Measurements from ENCODE around the gene DIP2C.
"Not testable (repeated sequence)": the region's sequence is repeated elsewhere in the genome, so short reads cannot be mapped to it uniquely, and the experiment has no call there.

Gene DIP2C, protein sequence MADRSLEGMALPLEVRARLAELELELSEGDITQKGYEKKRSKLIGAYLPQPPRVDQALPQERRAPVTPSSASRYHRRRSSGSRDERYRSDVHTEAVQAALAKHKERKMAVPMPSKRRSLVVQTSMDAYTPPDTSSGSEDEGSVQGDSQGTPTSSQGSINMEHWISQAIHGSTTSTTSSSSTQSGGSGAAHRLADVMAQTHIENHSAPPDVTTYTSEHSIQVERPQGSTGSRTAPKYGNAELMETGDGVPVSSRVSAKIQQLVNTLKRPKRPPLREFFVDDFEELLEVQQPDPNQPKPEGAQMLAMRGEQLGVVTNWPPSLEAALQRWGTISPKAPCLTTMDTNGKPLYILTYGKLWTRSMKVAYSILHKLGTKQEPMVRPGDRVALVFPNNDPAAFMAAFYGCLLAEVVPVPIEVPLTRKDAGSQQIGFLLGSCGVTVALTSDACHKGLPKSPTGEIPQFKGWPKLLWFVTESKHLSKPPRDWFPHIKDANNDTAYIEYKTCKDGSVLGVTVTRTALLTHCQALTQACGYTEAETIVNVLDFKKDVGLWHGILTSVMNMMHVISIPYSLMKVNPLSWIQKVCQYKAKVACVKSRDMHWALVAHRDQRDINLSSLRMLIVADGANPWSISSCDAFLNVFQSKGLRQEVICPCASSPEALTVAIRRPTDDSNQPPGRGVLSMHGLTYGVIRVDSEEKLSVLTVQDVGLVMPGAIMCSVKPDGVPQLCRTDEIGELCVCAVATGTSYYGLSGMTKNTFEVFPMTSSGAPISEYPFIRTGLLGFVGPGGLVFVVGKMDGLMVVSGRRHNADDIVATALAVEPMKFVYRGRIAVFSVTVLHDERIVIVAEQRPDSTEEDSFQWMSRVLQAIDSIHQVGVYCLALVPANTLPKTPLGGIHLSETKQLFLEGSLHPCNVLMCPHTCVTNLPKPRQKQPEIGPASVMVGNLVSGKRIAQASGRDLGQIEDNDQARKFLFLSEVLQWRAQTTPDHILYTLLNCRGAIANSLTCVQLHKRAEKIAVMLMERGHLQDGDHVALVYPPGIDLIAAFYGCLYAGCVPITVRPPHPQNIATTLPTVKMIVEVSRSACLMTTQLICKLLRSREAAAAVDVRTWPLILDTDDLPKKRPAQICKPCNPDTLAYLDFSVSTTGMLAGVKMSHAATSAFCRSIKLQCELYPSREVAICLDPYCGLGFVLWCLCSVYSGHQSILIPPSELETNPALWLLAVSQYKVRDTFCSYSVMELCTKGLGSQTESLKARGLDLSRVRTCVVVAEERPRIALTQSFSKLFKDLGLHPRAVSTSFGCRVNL (N-terminal part only)

DNA sequence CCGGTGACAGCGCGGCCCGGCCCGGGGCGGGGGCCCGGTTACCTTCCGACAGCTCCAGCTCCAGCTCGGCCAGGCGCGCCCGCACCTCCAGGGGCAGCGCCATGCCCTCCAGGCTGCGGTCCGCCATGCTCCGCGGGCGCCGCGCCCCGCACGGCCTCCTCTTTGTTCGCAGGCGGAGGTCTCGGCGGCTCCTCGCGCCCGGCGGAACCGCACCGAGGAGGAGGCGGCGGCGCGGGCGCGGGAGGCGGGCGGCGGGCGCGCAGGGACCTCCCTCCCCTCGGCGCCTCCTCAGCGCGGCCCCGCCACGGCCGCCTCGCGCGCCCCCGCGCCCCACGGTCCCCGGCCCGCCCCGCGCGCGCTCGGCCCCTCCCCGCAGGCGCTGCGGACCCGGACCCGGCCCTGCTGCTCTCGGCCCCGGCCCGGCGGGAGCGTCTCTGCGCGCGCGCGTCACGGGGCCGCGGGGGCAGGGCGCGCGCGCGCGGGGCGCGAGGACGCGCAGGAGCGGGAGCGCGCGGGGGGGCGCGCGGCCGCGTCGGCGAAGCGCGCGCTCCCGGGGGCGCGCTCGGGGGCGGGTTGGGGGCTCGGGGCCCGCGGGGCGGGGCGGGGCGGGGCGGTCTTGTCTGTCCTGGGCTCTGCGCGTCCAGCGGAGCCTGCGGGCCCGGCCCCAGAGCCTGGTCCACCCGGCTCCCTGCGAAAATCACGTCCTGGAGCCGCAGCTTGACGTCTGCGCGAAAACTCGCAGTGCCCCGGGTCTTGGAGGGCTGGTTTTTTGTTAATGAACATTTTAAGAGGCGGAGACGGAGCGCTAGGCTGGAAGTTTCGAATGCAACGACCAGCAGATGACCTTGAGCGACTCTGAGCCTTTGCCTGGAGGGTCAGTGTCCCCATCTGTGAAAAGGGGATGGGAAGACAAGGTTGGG is at the start of gene DIP2C:
Gene DIP2C, minus strand, starts transcription at position 217 of the 920 bp plus-strand sequence. Its CDS starts 90 bp downstream, at position 127.
- DNase-seq, result no peak

DNA sequence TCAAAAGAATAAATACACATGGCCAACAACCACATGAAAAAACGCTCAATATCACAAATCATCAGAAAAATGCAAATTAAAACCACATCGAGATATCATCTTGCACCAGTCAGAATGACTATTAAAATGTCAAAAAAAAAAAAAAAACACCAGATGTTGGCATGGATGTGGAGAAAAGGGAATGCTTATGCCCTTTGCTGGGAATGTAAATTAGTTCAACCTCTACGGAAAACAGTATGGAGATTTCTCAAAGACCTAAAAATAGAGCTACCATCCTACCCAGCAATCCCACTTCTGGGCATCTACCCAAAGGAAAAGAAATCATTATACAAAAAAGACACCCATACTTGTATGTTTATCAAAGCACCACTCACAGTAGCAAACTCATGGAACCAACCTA is 45.0 kb upstream of the DIP2C start:
- DNase-seq, result no peak

DNA sequence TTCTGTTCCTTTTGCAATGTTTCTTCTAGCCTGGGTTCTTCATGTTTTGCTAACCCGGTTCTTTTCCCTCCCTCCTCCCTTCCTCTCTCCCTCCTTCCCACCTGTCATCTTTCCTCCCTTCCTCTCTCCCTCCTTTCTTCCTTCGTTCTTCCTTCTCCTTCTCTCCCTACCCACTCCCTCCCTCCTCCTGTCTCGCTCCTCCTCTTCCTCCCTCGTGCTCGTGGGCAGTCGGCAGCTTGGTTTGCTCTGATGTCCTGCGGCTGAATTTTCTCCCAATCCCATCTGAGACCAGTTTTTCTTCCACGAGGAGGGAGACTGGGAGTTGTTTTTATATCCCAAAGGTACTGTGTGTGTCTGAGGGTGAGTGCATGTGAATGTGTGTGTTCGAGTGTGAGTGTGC is 43.6 kb upstream of the DIP2C start:
- DNase-seq, result no peak

DNA sequence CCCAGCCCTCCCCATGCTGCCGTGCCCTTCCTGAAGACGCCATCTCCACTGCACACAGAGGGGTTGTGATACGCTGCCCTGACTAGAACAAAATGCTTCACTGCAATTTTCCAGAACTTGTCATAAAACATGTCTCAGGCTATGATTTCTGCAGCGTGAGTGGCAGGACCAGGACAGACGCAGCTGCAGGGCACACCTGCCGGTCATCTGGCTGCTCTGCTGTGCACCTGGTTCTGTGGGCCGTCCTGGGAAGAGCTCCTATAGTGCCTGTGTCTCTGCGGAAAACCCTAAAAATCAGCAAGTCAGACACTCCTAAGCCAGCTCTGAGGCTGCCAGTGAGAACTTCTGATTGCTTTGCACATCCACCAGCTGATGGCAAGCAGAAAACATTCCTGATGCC is 39.7 kb upstream of the DIP2C start:
- no peak for DNase-seq

DNA sequence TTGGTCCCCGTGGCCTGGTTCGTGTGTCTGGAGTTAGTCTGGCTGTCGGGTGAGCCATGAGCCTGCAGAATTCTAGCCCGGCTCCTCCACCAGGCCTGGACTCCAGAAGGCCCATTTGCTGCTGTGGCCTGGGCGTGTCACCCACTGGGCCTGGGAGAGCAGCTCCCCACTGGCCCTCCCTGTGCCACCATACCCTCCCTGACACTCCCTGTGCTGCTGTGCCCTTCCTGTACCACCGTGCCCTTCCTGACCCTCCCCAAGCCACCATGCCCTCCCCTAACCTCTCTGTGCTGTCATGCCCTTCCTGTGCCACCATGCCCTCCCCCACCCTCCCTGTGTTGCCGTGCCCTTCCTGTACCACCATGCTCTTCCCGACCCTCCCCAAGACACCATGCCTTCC is 39.1 kb upstream of the DIP2C start:
- no peak for DNase-seq

DNA sequence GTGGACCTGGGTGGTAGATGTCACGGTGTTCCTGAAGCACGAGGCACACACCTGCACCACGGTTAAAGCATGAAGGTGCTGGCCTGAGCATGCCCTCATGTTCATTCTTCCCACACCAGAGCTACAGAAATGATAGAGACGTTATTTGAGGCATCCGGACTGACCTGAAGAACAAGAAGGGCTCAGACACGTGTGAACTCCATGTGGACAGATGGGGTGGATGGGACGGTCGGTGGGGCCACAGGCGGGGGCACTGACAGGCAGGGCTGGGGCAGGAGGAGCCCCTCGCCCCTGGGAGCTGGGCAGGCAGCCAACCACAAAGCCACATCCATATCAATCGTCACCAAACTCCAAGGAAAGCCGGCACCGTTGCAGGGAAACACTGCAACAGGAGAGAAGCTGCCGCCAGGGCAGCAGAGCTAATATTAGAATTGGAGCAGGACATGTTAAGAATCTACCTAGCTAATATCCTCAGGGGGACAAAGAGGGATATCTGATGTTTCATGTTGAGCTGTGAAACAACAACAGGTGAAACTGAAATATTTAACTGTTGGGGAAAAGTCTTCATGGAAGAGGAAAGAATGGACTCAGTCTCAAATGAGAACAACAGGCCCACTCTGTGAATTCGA is 37.8 kb upstream of the DIP2C start:
- no peak for DNase-seq

DNA sequence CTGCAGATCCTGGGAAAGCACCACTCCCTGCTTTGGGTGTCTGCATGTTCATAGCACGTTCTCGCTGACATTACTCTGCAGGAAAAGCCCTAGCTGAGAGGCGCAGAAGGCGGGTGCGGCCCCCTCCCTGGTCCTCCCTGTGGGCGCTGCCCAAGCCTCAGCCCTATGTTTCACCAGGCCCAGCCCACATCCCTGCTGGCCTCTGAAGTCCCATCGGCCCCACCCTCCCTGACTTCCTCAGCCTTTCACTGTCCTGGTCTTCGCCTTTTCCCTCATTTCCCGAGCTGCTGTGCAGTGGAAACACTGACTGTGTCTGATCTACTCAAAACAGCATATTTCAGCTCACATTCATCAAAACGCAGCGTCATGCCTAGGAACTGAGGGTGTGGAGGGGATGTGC is 36.3 kb upstream of the DIP2C start:
- DNase-seq, result no peak

DNA sequence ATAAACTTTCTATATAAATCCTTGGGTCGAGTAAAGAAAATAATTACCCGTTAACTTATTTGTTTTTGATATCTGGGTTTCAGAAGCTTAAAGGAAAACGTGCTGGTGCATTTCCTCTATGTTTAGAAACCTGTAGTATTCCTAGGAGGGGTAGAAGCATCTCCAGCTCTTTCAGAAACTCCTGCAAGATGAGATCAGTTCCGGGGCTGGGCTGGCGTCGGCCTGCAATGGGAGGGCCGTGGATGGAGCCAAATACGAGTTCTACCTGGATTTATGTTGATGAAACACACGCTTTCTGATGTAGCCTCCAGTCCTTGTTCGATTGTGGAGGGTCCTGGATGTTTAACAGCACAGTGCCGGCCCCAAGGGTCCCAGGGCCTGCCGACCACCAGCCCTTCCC is 35.8 kb upstream of the DIP2C start:
- DNase-seq, result no peak

DNA sequence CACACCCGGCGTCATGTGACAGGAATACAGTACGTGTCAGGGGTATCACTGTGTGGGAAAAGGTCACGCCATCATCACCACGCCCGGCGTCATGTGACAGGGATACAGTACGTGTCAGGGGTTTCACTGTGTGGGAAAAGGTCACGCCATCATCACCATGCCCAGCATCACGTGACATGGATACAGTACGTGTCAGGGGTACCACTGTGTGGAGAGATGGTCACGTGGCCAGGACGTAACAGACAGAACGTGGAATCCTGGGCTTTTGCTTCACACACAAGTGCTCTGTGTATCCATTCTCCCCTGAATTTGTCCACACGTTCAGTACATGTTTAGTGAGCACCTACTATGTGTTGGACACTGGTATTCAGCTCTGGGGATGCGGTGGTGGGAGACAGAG is 34.5 kb upstream of the DIP2C start:
- DNase-seq, result no peak

DNA sequence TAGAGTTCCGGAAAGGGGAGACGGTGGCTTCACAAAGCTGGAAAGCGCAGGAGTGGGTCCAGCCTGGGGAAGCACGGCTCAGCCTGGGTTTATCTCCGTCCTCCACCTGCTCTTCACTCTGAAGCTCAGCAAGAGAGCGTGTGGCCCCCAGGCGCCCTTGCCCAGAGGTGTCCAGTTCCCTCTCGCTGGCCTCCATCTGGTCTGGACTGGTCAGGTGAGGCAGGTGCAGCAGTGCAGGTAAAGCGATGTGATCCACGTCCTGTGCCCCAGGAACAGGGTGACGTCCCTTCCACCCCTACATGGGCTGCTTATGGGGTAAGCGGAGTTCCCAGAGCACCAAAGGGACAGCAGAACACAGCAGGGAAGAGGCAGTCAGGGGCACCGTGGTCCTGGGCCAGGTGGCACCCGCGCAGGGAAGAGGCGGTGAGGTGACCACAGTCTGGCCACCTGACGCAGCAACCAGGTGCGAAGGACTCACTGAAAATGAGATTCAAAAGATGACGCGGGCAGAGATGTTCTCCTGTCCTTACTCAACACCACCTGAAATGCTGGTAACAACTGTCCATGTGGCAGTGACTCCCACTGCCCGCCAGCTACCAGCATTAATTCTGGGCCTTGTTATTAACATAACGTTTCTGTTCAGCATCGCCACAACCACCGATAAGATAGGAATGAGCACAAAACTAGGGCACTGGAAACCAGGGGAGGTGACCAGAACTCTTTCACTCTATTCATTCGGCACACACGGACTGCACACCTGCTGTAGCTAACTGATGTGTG is 33.0 kb upstream of the DIP2C start:
- no peak for DNase-seq

DNA sequence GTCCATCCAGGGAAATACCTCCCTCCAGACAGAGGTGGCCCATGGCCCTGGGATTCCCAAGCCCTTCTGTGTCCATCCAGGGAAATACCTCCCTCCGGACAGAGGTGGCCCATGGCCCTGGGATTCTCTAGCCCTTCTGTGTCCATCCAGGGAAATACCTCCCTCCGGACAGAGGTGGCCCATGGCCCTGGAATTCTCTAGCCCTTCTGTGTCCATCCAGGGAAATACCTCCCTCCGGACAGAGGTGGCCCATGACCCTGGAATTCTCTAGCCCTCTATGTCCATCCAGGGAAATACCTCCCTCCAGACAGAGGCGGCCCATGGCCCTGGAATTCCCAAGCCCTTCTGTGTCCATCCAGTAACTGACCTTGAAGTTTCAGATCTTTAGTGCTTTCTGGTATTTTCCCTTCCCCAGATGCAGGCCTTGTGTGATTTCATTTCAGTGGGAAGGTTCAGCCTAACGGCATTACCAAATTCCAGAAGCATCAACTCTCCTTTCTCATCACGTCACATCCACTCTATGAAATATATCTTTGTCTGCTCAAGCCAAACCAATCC is 28.8 kb upstream of the DIP2C start:
- DNase-seq, result no peak

DNA sequence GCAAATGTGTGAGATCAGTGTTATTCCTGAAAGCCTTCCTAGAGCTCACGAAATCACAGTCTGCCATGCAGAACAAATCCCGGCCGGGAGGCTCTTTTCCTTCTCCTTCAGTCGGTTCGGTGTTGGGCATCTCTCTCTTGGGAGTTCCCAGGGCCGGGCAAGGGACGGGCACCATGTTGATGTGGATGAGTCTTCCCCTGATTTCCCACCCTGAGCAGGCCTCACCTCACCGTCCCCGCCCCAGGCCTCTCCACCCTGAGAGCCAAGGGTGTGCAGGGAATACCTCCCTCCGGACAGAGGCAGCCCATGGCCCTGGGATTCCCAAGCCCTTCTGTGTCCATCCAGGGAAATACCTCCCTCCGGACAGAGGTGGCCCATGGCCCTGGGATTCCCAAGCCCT is 28.0 kb upstream of the DIP2C start:
- DNase-seq, result no peak

DNA sequence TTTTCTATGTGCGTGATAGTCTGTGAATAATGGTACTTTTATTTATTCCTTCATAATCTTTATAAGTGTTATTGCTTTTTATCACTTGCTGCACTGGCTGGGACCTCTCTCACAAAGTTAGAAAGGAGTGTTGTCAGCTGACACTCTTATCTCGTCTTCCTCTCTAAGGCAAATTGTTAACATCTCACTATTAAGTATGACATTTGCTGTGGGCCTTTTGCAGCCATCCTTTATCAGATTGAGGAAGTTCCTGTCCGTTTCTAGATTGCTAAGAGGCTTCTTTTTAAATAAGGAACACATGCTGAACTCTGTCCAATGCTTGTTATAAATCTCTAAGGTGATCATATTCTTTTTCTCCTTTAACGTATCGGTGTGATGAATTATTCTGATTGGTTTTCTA is 27.4 kb upstream of the DIP2C start:
- no peak for DNase-seq

DNA sequence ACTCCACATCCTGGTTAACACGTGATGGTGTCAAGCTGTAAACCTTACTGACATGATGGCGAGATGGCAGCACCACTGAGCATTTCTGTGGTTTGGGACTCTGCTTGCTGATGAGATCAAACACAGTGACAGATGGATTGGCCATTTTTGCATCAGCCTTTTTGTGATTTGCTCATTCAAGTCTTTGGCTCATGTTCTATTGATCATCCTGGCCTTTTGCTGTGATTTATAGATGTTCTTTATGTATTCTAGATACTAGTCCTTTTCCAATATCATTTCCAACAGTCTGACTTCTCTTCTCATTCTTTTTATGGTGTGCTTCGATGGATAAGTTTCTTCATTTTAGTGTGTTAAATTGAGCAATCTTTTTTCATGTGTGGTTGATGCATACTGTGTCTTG is 24.7 kb upstream of the DIP2C start:
- DNase-seq, result no peak

DNA sequence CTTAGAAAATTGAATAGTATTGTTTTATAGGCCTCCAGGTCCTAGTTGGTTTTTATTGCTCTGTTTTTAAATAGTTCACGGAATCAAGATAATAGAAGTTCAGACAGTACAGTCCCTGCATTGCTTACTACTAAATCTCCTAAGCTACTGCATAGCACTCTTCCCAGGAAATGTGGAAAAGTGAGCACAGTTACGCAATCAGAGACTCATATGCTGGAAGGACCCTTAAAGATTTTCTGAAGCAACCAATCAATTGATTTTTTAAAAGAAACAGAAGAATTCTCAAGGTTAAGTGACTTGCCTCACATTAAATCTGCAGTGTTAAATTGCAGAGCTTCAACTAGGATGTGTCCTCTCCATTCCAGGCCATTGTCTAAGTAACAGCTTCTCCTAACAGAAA is 23.1 kb upstream of the DIP2C start:
- DNase-seq, result no peak

DNA sequence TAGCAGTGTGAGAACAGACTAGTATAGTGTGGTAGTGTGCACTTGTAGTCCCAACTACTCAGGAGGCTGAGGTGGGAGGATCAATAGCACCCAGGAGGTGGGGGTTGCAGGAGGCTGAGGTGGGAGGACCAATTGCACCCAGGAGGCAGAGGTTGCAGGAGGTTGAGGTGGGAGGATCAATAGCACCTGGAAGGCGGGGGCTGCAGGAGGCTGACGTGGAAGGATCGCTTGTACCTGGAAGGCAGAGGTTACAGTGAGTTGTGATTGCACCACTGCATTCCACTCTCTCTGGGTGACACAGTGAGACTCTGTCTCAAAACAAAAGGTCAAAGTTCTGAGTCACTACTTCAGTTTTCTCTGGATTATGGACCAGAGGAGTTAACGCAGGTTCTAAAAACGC is 22.6 kb upstream of the DIP2C start:
- DNase-seq, result no peak

DNA sequence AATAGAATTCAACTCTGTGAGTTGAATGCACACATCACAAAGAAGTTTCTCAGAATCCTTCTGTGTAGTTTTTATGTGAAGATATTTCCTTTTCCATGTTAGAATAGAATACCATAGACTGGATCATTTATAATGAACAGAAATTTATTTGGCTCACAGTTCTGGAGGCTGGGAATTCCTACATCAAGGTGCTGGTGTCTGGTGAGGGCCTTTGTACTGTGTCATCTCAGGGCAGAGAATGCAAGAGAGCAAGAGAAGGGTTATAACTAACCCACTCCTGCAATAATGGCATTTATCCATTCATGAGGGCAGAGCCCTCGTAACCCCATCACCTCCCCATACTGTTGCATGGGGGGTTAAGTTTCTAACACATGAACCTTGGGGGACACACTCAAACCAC is 18.4 kb upstream of the DIP2C start:
- DNase-seq, result no peak

DNA sequence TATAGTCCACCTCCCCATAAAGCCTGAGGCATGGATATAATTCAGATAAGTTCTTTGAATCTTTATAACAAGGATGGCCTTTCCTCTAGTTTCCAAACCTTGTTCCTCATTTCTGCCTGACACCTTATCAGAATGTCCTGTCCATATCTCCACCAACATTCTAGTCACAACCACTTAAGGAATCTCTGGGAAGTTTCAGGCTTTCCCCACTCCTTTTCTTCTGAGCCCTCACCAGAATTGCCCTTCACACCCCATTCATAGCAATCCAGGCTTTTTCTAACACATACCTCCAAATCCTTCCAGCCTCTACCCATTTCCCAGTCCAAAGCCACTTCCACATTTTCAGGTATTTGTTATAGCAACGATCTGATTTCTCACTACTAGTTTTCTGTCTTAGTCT is 18.0 kb upstream of the DIP2C start:
- no peak for DNase-seq

DNA sequence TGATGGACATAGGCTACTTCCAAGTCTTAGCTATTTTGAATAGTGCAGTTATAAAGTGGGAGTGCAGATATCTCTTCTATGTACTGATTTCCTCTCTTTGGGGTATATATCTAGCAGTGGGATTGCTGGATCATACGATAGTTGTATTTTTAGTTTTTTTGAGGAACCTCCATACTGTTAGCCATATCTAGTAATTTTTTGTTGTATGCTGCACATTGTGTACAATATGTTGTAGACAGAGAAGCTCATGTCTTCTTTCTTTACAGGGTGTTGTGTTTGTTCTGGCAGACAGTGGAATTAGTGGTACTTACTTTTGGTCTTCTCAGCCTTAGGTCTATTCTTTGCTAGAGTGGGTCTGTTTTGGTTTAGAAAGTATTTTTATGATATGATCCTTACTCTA is 13.7 kb upstream of the DIP2C start:
- DNase-seq, result no peak

DNA sequence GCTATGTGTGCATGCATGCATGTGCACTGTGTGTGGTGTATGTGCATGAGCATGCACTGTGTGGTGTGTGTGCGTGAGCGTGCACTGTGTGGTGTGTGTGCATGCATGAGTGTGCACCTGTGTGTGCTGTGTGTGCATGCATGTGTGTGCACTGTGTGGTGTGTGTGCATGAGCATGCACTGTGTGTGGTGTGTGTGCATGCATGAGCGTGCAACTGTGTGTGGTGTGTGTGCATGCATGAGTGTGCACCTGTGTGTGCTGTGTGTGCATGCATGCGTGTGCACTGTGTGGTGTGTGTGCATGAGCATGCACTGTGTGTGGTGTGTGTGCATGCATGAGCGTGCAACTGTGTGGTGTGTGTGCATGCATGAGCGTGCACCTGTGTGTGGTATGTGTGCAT is 10.7 kb upstream of the DIP2C start:
- DNase-seq, result not testable (repeated sequence)
